H1 (cell line): ENCODE measurements around the gene PDZD2. TPM values are rescaled to one million over a fixed set of nuclear protein-coding genes. Genes with fewer than 3 reads are reported as not detected.

ENCODE experiments used
- CTCF ChIA-PET: fragments of 300-600 bp; sonication (Branson Sonifier 250); formaldehyde crosslinking; loops from one replicate; lab custom pipeline; 2021; ENCODE audit not compliant: partially characterized antibody; lab: Charles Lee
- POLR2A ChIA-PET: fragments of 300-600 bp; sonication (Branson Sonifier 250); formaldehyde crosslinking; loops from one replicate; lab custom pipeline; 2021; ENCODE audit warnings: inconsistent platforms; ENCODE audit not compliant: partially characterized antibody; lab: Charles Lee
- DNase-seq, 2 experiments: peaks; one replicate each; pipeline versions ENCODE4 v3.0.0 to v3.0.0-alpha.2; 2010 to 2022; ENCODE audit warnings: low spot score in 2 of 2, low read depth in 1 of 2, mixed read lengths in 1 of 2
- FAIRE-seq: peaks from 2 replicates; lab custom pipeline; 2011; peaks lifted over from hg19 to GRCh38; lab: Jason Lieb, UNC
- H2AFZ ChIP-seq: 2 replicates; pipeline ENCODE4 v1.8.1; 2012; ENCODE audit warnings: low read length, inconsistent platforms
- H2AK5ac ChIP-seq: 2 replicates; pipeline ENCODE4 v1.6.1; 2013; ENCODE audit warnings: low read depth, low read length
- H2BK120ac ChIP-seq: replicated peaks from 2 replicates; pipeline ENCODE3; 2013; ENCODE audit warnings: low read depth, low read length, inconsistent platforms
- H2BK12ac ChIP-seq: 2 replicates; pipeline ENCODE4 v1.6.1; 2013; ENCODE audit warnings: low read depth, low read length
- H2BK15ac ChIP-seq: 2 replicates; pipeline ENCODE4 v1.6.1; 2013; ENCODE audit warnings: low read length
- H2BK20ac ChIP-seq: 2 replicates; pipeline ENCODE4 v1.6.1; 2013; ENCODE audit warnings: low read length
- H2BK5ac ChIP-seq: 2 replicates; pipeline ENCODE4 v1.6.1; 2013; ENCODE audit warnings: low read depth, low read length
- H3K14ac ChIP-seq: 2 replicates; pipeline ENCODE4 v1.6.1; 2013; ENCODE audit warnings: inconsistent platforms; ENCODE audit not compliant: insufficient read length
- H3K18ac ChIP-seq: 2 replicates; pipeline ENCODE4 v1.6.1; 2013; ENCODE audit warnings: low read length; ENCODE audit errors: extremely low read depth
- H3K23ac ChIP-seq: 2 replicates; pipeline ENCODE4 v1.6.1; 2013; ENCODE audit warnings: inconsistent platforms; ENCODE audit not compliant: insufficient read length
- H3K23me2 ChIP-seq: 2 replicates; pipeline ENCODE4 v1.6.1; 2013; ENCODE audit warnings: low read depth, low read length
- H3K27ac ChIP-seq: 2 replicates; pipeline ENCODE4 v1.6.1; 2011; ENCODE audit warnings: low read depth, low read length, inconsistent platforms
- H3K27me3 ChIP-seq, 4 experiments: replicated peaks in 1 of 4; 1 replicate in 1 of 4; 2 replicates in 3 of 4; pipeline versions ENCODE4 v1.6.1 to v1.8.1; 2011 to 2013; ENCODE audit warnings: low read length in 3 of 4, mild to moderate bottlenecking in 3 of 4, inconsistent platforms in 2 of 4, mixed read lengths in 2 of 4, moderate library complexity in 1 of 4; ENCODE audit not compliant: control insufficient read depth in 3 of 4, insufficient read depth in 3 of 4; ENCODE audit errors: extremely low read depth in 1 of 4
- H3K36me3 ChIP-seq, 4 experiments: 2 replicates each; pipeline versions ENCODE4 v1.6.1 to v1.8.1; 2011 to 2013; ENCODE audit warnings: mild to moderate bottlenecking in 4 of 4, low read length in 3 of 4, moderate library complexity in 2 of 4, control low read depth in 1 of 4, inconsistent platforms in 1 of 4; ENCODE audit not compliant: insufficient read depth in 4 of 4, control insufficient read depth in 2 of 4
- H3K4ac ChIP-seq: replicated peaks from 2 replicates; pipeline ENCODE3; 2013; ENCODE audit warnings: low read length, low read depth, mixed read lengths, inconsistent platforms; ENCODE audit not compliant: insufficient read length
- H3K4me1 ChIP-seq, 4 experiments: replicated peaks in 1 of 4; 1 replicate in 1 of 4; 2 replicates in 3 of 4; pipeline versions ENCODE4 v1.6.1 to v1.8.1; 2011 to 2013; ENCODE audit warnings: low read length in 3 of 4, inconsistent platforms in 2 of 4, mixed read lengths in 1 of 4; ENCODE audit not compliant: insufficient read depth in 4 of 4, control insufficient read depth in 3 of 4
- H3K4me2 ChIP-seq, 2 experiments: 2 replicates each; pipeline versions ENCODE4 v1.6.1 to v1.8.1; 2011 to 2013; ENCODE audit warnings: low read depth in 2 of 2, low read length in 2 of 2, control low read depth in 1 of 2, inconsistent platforms in 1 of 2, mild to moderate bottlenecking in 1 of 2; ENCODE audit not compliant: insufficient read depth in 1 of 2
- H3K4me3 ChIP-seq, 4 experiments: fragments of 200-600, 300-600 bp in 1 of 4; sonication (generic), shearing (Covaris generic), sonication (Bioruptor Twin) in 1 of 4; 2 replicates each; pipeline versions ENCODE4 v1.5.1 to v1.8.1; 2011 to 2016; ENCODE audit warnings: low read length in 4 of 4, low read depth in 3 of 4, control low read depth in 2 of 4, inconsistent platforms in 2 of 4, mild to moderate bottlenecking in 2 of 4, mixed read lengths in 1 of 4, moderate library complexity in 1 of 4; ENCODE audit not compliant: insufficient read depth in 2 of 4; ENCODE audit errors: extremely low read depth in 1 of 4
- H3K56ac ChIP-seq: replicated peaks from 2 replicates; pipeline ENCODE3; 2013; ENCODE audit warnings: low read depth, mild to moderate bottlenecking, mixed read lengths, low read length, inconsistent platforms; ENCODE audit not compliant: insufficient read length
- H3K79me1 ChIP-seq: 2 replicates; pipeline ENCODE4 v1.6.1; 2013; ENCODE audit warnings: low read depth, low read length, control low read depth
- H3K79me2 ChIP-seq, 2 experiments: 2 replicates each; pipeline versions ENCODE4 v1.6.1 to v1.8.1; 2012 to 2013; ENCODE audit warnings: low read length in 2 of 2, mild to moderate bottlenecking in 2 of 2, inconsistent platforms in 1 of 2; ENCODE audit not compliant: insufficient read depth in 2 of 2, control insufficient read depth in 1 of 2
- H3K9ac ChIP-seq, 4 experiments: replicated peaks in 1 of 4; 1 replicate in 1 of 4; 2 replicates in 3 of 4; pipeline versions ENCODE4 v1.6.1 to v1.8.1; 2011 to 2013; ENCODE audit warnings: low read depth in 3 of 4, low read length in 3 of 4, control low read depth in 2 of 4, mild to moderate bottlenecking in 2 of 4, moderate library complexity in 2 of 4, inconsistent platforms in 1 of 4; ENCODE audit errors: extremely low read depth in 1 of 4
- H3K9me3 ChIP-seq, 2 experiments: 2 replicates each; pipeline versions ENCODE4 v1.6.1 to v1.8.1; 2012 to 2013; ENCODE audit warnings: mild to moderate bottlenecking in 2 of 2, moderate library complexity in 2 of 2, control low read depth in 1 of 2, inconsistent platforms in 1 of 2, low read depth in 1 of 2, low read length in 1 of 2, mixed read lengths in 1 of 2; ENCODE audit not compliant: insufficient read depth in 2 of 2
- H4K20me1 ChIP-seq, 2 experiments: replicated peaks in 1 of 2; 2 replicates each; pipeline versions ENCODE3 to v1.8.1; 2011 to 2013; ENCODE audit warnings: inconsistent platforms in 2 of 2, low read length in 2 of 2, mild to moderate bottlenecking in 1 of 2; ENCODE audit not compliant: insufficient read depth in 2 of 2, control insufficient read depth in 1 of 2
- H4K5ac ChIP-seq: 2 replicates; pipeline ENCODE4 v1.6.1; 2013; ENCODE audit warnings: low read length, low read depth, mixed read lengths, inconsistent platforms; ENCODE audit not compliant: insufficient read length
- H4K8ac ChIP-seq: 2 replicates; pipeline ENCODE4 v1.8.0; 2013; ENCODE audit warnings: mild to moderate bottlenecking, moderate library complexity, low read length, inconsistent platforms; ENCODE audit not compliant: insufficient read depth; ENCODE audit errors: extremely low read depth
- H4K91ac ChIP-seq: replicated peaks from 2 replicates; pipeline ENCODE3; 2013; ENCODE audit warnings: low read length, mixed read lengths, inconsistent platforms; ENCODE audit not compliant: insufficient read length
- CBX5 ChIP-seq: fragments of 300-800, 300-1000 bp; sonication (generic); IDR thresholded peaks from 2 replicates; pipeline ENCODE4 v1.7.1; 2016; ENCODE audit warnings: antibody characterized with exemption, low read length, low read depth
- CREB1 ChIP-seq: IDR thresholded peaks from 2 replicates; pipeline ENCODE4 v1.6.1; 2012; ENCODE audit warnings: inconsistent platforms
- E2F6 ChIP-seq: IDR thresholded peaks from 2 replicates; pipeline ENCODE4 v1.6.1; 2012; ENCODE audit warnings: inconsistent platforms
- EGR1 ChIP-seq: IDR thresholded peaks from 2 replicates; pipeline ENCODE4 v1.6.1; 2011; ENCODE audit warnings: low read depth, low read length, borderline replicate concordance
- FOSL1 ChIP-seq: IDR thresholded peaks from 2 replicates; pipeline ENCODE4 v1.6.1; 2011; ENCODE audit warnings: mild to moderate bottlenecking, low read depth, low read length, moderate library complexity; ENCODE audit not compliant: insufficient read depth
- MAFK ChIP-seq: IDR thresholded peaks from 2 replicates; pipeline ENCODE4 v1.6.1; 2012; ENCODE audit warnings: low read depth, mild to moderate bottlenecking, improper control_type of control experiment, low read length
- POLR2A ChIP-seq, 2 experiments: IDR thresholded peaks; 1 replicate in 1 of 2; 2 replicates in 1 of 2; pipeline ENCODE4 v1.6.1; 2011; ENCODE audit warnings: low read depth in 2 of 2, low read length in 2 of 2, mild to moderate bottlenecking in 2 of 2; ENCODE audit errors: control extremely low read depth in 1 of 2
- RBBP5 ChIP-seq: IDR thresholded peaks from 2 replicates; pipeline ENCODE4 v1.7.1; 2012; ENCODE audit warnings: low read depth, mild to moderate bottlenecking, inconsistent platforms, low read length, moderate library complexity, borderline replicate concordance
- RFX5 ChIP-seq: IDR thresholded peaks from 2 replicates; pipeline ENCODE4 v1.6.1; 2011; ENCODE audit warnings: low read depth, low read length, improper control_type of control experiment, borderline replicate concordance
- TAF7 ChIP-seq: optimal IDR thresholded peaks from 2 replicates; pipeline ENCODE3; 2011; ENCODE audit warnings: low read depth, mild to moderate bottlenecking, inconsistent platforms, low read length, moderate library complexity, borderline replicate concordance
- WGBS, 2 experiments: shearing (Covaris generic) in 1 of 2; methylation state at CpG; one replicate each; pipeline versions ENCODE4 v1.1.6 to v1.1.7; 2013 to 2015; ENCODE audit warnings: low lambda C conversion rate in 2 of 2, mixed read lengths in 2 of 2, inconsistent platforms in 1 of 2, low coverage in 1 of 2, missing lambda C conversion rate in 1 of 2; ENCODE audit not compliant: insufficient replicate concordance in 2 of 2, insufficient coverage in 1 of 2, insufficient read length in 1 of 2; ENCODE audit errors: extremely low coverage in 1 of 2, missing lambda C conversion rate in 1 of 2; 5-methylcytosine and 5-hydroxymethylcytosine counted together
- polyA plus RNA-seq, 7 experiments: library from polyadenylated mRNA; depleted of rRNA in 3 of 7; stranded (reverse) in 5 of 7; unstranded in 2 of 7; fragments of >200 nt in 5 of 7; fragments of 200-250 nt in 2 of 7; gene quantifications; 1 replicate in 5 of 7; 2 replicates in 1 of 7; 4 replicates in 1 of 7; pipeline versions ENCODE4 v1.2.1 to v1.2.3, GENCODE V29; 2011 to 2013; ENCODE audit warnings: missing spikeins in 2 of 7, mixed read lengths in 2 of 7
- total RNA-seq: library from RNA; stranded (reverse); fragmentation: NEBNext Ultra II Directional; extraction: Animal tissue kit (Norgen Biotek cat#: 25700); gene quantifications from 2 replicates; pipeline ENCODE4 v1.2.1, GENCODE V29; 2021
- TF ChIP-seq, protein P1 (sequence below), 3 experiments: IDR thresholded peaks; 1 replicate in 2 of 3; 2 replicates in 1 of 3; pipeline versions ENCODE4 v1.5.1 to v1.6.1; 2011; ENCODE audit warnings: low read length in 3 of 3, mild to moderate bottlenecking in 3 of 3, inconsistent platforms in 2 of 3, low read depth in 1 of 3, moderate library complexity in 1 of 3; ENCODE audit not compliant: insufficient read depth in 1 of 3; ENCODE audit errors: control extremely low read depth in 1 of 3

The PDZD2 gene
- total and polyA plus RNA-seq, 2 of the 8 experiments (the other 6 are each of a cell fraction or from before 2014, with no cell fraction given), result 1.2 to 6.8 TPM

- H3K14ac ChIP-seq, result no peak overlapping the region
- WGBS, 2 experiments, result 88% methylated on average over 4 of the region's 4 CpGs; no CpG with 5 or more reads in 1 of the 2 experiments
- no peak for TF ChIP-seq CREB1
- TF ChIP-seq FOSL1, result no peak
- no peak for TF ChIP-seq RFX5
- no peak for TF ChIP-seq TAF7
- TF ChIP-seq E2F6, result no peak
- no peak for TF ChIP-seq MAFK
- TF ChIP-seq, protein P1, sequence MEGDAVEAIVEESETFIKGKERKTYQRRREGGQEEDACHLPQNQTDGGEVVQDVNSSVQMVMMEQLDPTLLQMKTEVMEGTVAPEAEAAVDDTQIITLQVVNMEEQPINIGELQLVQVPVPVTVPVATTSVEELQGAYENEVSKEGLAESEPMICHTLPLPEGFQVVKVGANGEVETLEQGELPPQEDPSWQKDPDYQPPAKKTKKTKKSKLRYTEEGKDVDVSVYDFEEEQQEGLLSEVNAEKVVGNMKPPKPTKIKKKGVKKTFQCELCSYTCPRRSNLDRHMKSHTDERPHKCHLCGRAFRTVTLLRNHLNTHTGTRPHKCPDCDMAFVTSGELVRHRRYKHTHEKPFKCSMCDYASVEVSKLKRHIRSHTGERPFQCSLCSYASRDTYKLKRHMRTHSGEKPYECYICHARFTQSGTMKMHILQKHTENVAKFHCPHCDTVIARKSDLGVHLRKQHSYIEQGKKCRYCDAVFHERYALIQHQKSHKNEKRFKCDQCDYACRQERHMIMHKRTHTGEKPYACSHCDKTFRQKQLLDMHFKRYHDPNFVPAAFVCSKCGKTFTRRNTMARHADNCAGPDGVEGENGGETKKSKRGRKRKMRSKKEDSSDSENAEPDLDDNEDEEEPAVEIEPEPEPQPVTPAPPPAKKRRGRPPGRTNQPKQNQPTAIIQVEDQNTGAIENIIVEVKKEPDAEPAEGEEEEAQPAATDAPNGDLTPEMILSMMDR (IDR thresholded peaks at IDR 0.05; ENCODE audit: control extremely low read depth in 1 of 3, insufficient read depth in 1 of 3, low read depth in 1 of 3, low read length in 3 of 3), result no peak
- TF ChIP-seq CBX5, result no peak
- no peak for TF ChIP-seq RBBP5
- TF ChIP-seq POLR2A (IDR thresholded peaks at IDR 0.05; ENCODE audit: control extremely low read depth in 1 of 2, low read depth in 2 of 2, low read length in 2 of 2), result no peak
- no peak for TF ChIP-seq EGR1
These were observed 15.7 kb upstream of the PDZD2 start for GRCh38 chr5:31623249-31623648.

More at GRCh38 chr5:31623249-31623648, 15.7 kb upstream of the PDZD2 start:
- Histone ChIP-seq H3K9me3 (no peaks in the 10 kb centered on the region), H2BK12ac (no peak overlapping the region; the same call in 1 of the 2 replicates), H2AFZ (no peak overlapping the region), H3K4me1 (peaks cover 3 to 9% (median 4%) of the 10 kb centered on the region in 4 experiments), H3K23ac (no peak overlapping the region), H3K27ac (no peak overlapping the region), H2AK5ac (no peak overlapping the region), H4K8ac (no peak overlapping the region), H2BK15ac (no peak overlapping the region), H4K20me1 (no peaks in the 10 kb centered on the region), H3K4me3 (no peak overlapping the region), H4K5ac (no peak overlapping the region), H3K79me2 (no peaks in the 10 kb centered on the region), H3K36me3 (no peaks in the 10 kb centered on the region), H3K23me2 (no peaks in the 10 kb centered on the region), H2BK5ac (no peak overlapping the region; the same call in 1 of the 2 replicates), H2BK120ac (no peak overlapping the region), H3K4me2 (no peak overlapping the region), H2BK20ac (no peak overlapping the region), H3K18ac (no peak overlapping the region), H3K27me3 (no peaks in the 10 kb centered on the region), H3K4ac (no peak overlapping the region), H3K79me1 (no peaks in the 10 kb centered on the region), H3K9ac (no peak overlapping the region), H4K91ac (no peak overlapping the region), H3K56ac (no peak overlapping the region)
- ChIA-PET CTCF (interaction anchor here (1.2 to 1.8 kb wide), 2 partner anchors 15 to 186 kb away, joined by 5 to 6 read pairs; no protein-coding TSS in a partner anchor), POLR2A (no interaction called here)
- DNase-seq (no peak), FAIRE-seq (no peak)
